ENCODE results near the gene TMEM200A. TPM values are rescaled to one million over a fixed set of nuclear protein-coding genes. Genes with fewer than 3 reads are reported as not detected.
"Not testable (repeated sequence)": the region's sequence is repeated elsewhere in the genome, so short reads cannot be mapped to it uniquely, and the experiment has no call there.

Gene TMEM200A
- total RNA-seq, 3 donors from 2014 or later (not counting 1 experiment from before 2014, with no cell fraction given) = 0.16 to 0.52 (median 0.50) TPM

DNA sequence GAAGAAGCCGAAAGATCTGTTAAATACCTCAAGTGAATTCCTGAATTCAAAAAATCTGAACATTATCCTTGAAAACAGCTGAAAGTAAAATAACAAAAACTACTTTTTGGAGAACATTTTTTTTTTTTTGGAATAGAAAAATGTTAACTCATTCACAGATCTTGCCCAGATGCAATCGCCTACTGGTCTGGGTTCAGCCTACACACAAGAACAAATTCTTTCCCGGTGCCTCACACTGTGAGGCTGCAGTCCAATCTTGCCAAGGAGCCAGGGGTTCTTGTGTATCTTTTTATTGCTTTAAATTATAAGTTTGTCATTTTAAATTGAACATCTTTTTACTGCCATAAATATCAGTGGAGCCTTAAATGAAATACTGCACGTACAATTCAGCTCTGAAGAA is 41.2 kb upstream of the TMEM200A start:
- ATAC-seq (no peak), DNase-seq (no peak)
- TF ChIP-seq, protein P1, sequence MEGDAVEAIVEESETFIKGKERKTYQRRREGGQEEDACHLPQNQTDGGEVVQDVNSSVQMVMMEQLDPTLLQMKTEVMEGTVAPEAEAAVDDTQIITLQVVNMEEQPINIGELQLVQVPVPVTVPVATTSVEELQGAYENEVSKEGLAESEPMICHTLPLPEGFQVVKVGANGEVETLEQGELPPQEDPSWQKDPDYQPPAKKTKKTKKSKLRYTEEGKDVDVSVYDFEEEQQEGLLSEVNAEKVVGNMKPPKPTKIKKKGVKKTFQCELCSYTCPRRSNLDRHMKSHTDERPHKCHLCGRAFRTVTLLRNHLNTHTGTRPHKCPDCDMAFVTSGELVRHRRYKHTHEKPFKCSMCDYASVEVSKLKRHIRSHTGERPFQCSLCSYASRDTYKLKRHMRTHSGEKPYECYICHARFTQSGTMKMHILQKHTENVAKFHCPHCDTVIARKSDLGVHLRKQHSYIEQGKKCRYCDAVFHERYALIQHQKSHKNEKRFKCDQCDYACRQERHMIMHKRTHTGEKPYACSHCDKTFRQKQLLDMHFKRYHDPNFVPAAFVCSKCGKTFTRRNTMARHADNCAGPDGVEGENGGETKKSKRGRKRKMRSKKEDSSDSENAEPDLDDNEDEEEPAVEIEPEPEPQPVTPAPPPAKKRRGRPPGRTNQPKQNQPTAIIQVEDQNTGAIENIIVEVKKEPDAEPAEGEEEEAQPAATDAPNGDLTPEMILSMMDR (IDR thresholded peaks at IDR 0.05) = no peak
- H3K4me3 ChIP-seq (ENCODE audit: low read length) = no peak overlapping the region
- Mint-ChIP-seq H3K27ac (no peak overlapping the region), H3K27me3 (ENCODE audit: low read depth in 2 of 2) (peaks cover 0 to 2% of the 10 kb centered on the region in 2 donors), H3K9me3 (no peaks in the 10 kb centered on the region), H3K4me1 (no peaks in the 10 kb centered on the region), H3K4me3 (no peak overlapping the region), H3K36me3 (no peaks in the 10 kb centered on the region)
- H3K9me3 ChIP-seq (ENCODE audit: control insufficient read depth, insufficient read depth, low read length) = no peaks in the 10 kb centered on the region
- no peaks in the 10 kb centered on the region for H3K4me1 ChIP-seq (ENCODE audit: control insufficient read depth, insufficient read depth, low read length)
- no peaks in the 10 kb centered on the region for H3K27me3 ChIP-seq (ENCODE audit: control insufficient read depth, insufficient read depth, low read length)
- no CpG with 5 or more reads among the region's 4 CpGs for WGBS (ENCODE audit: insufficient coverage)
- intact Hi-C loops (cut with micrococcal nuclease) = no loop called here
- no peaks in the 10 kb centered on the region for H3K36me3 ChIP-seq (ENCODE audit: control insufficient read depth, insufficient read depth, low read length)
- no peak overlapping the region for H3K27ac ChIP-seq (ENCODE audit: low read length)

DNA sequence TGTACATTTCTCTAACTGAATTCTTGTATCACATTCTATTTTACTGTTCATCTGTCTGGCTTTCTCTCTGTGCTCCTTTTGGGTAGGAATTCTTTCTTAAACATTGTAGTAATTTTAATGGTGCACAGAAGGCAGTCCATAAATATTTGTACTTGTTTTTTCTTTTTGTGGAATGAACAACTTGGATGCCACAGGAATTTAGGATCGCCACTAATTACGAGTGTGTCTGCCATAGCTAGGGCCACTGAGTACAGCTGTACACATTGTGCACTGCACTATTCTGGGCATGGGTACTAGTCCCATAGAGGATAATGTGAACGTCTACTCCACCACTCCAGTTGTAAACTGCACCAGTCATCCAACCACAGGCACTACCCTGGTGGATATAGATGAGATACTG is 39.3 kb upstream of the TMEM200A start:
- no peak overlapping the region for H3K27ac ChIP-seq (ENCODE audit: low read length)
- H3K4me3 ChIP-seq (ENCODE audit: low read length) = no peak overlapping the region
- no peak for DNase-seq
- 91% methylated on average over 2 of the region's 3 CpGs for WGBS (ENCODE audit: insufficient coverage)
- no peak for ATAC-seq
- H3K27me3 ChIP-seq (ENCODE audit: control insufficient read depth, insufficient read depth, low read length) = no peaks in the 10 kb centered on the region
- no peaks in the 10 kb centered on the region for H3K9me3 ChIP-seq (ENCODE audit: control insufficient read depth, insufficient read depth, low read length)
- H3K4me3 Mint-ChIP-seq = no peak overlapping the region
- no peaks in the 10 kb centered on the region for H3K9me3 Mint-ChIP-seq
- no peaks in the 10 kb centered on the region for H3K36me3 Mint-ChIP-seq
- no peaks in the 10 kb centered on the region for H3K4me1 Mint-ChIP-seq
- H3K4me1 ChIP-seq (ENCODE audit: control insufficient read depth, insufficient read depth, low read length) = no peaks in the 10 kb centered on the region
- intact Hi-C loops (cut with micrococcal nuclease) = no loop called here
- TF ChIP-seq, protein P1 (IDR thresholded peaks at IDR 0.05) = no peak
- H3K36me3 ChIP-seq (ENCODE audit: control insufficient read depth, insufficient read depth, low read length) = no peaks in the 10 kb centered on the region
- peaks cover 0 to 2% of the 10 kb centered on the region in 2 donors for H3K27me3 Mint-ChIP-seq (ENCODE audit: low read depth in 2 of 2)
- no peak overlapping the region for H3K27ac Mint-ChIP-seq

DNA sequence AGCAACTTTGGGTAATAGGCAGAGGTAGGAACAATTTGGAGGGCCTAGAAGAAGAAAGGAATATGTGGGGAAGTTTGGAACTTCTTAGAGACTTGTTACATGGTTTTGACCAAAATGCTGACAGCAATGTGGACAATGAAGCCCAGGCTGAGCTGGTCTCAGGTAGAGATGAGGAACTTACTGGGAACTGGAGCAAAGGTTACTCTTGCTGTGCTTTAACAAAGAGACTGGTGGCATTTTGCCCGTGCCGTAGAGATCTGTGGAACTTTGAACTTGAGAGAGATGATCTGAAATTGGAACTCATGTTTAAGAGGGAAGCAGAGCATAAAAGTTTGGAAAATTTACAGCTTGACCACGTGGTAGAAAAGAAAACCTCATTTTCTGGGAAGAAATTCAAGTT is 28.3 kb upstream of the TMEM200A start:
- 73% methylated on average over 3 of the region's 3 CpGs for WGBS (ENCODE audit: insufficient coverage)
- no peak for DNase-seq

DNA sequence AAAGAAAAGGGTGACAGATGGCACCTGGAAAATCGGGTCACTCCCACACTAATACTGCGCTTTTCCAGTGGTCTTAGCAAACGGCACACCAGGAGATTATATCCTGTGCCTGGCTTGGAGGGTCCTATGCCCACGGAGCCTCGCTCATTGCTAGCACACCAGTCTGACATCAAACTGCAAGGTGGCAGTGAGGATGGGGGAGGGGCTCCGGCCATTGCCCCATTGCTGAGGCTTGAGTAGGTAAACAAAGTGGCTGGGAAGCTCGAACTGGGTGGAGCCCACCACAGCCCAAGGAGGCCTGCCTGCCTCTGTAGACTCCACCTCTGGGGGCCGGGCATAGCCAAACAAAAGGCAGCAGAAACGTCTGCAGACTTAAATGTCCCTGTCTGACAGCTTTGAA is 19.5 kb upstream of the TMEM200A start:
- 95% methylated on average over 9 of the region's 9 CpGs for WGBS (ENCODE audit: insufficient coverage)
- H3K9me3 ChIP-seq (ENCODE audit: control insufficient read depth, insufficient read depth, low read length); ATAC-seq; H3K36me3 ChIP-seq (ENCODE audit: control insufficient read depth, insufficient read depth, low read length); H3K27ac Mint-ChIP-seq; H3K4me1 Mint-ChIP-seq; H3K27ac ChIP-seq (ENCODE audit: low read length); H3K4me3 Mint-ChIP-seq; DNase-seq; H3K4me3 ChIP-seq (ENCODE audit: low read length); H3K4me1 ChIP-seq (ENCODE audit: control insufficient read depth, insufficient read depth, low read length); H3K27me3 ChIP-seq (ENCODE audit: control insufficient read depth, insufficient read depth, low read length); intact Hi-C loops (cut with micrococcal nuclease); H3K9me3 Mint-ChIP-seq; H3K36me3 Mint-ChIP-seq: not testable (repeated sequence)
- peaks cover 7 to 12% of the 10 kb centered on the region in 2 donors for H3K27me3 Mint-ChIP-seq (ENCODE audit: low read depth in 2 of 2)

More for the DNA sequence above, 28.3 kb upstream of the TMEM200A start:
- intact Hi-C loops (cut with micrococcal nuclease) = no loop called here
- no peaks in the 10 kb centered on the region for H3K4me1 Mint-ChIP-seq
- no peaks in the 10 kb centered on the region for H3K27me3 Mint-ChIP-seq (ENCODE audit: low read depth in 2 of 2)
- H3K27ac Mint-ChIP-seq = no peak overlapping the region
- Histone ChIP-seq H3K27me3 (ENCODE audit: control insufficient read depth, insufficient read depth, low read length) (no peaks in the 10 kb centered on the region), H3K4me1 (ENCODE audit: control insufficient read depth, insufficient read depth, low read length) (no peaks in the 10 kb centered on the region), H3K9me3 (ENCODE audit: control insufficient read depth, insufficient read depth, low read length) (no peaks in the 10 kb centered on the region), H3K27ac (ENCODE audit: low read length) (no peak overlapping the region), H3K36me3 (ENCODE audit: control insufficient read depth, insufficient read depth, low read length) (no peaks in the 10 kb centered on the region), H3K4me3 (ENCODE audit: low read length) (no peak overlapping the region)
- no peak overlapping the region for H3K4me3 Mint-ChIP-seq
- H3K36me3 Mint-ChIP-seq = no peaks in the 10 kb centered on the region
- TF ChIP-seq, protein P1 (IDR thresholded peaks at IDR 0.05) = no peak
- H3K9me3 Mint-ChIP-seq = no peaks in the 10 kb centered on the region
- no peak for ATAC-seq

Measured in natural killer cell (primary cell).